Stimulated activated CD8-positive, alpha-beta memory T cell treated with anti-CD3 and anti-CD28 coated beads, Interleukin-4, amount 100 ng/mL, for 24 hours (primary cell): ENCODE data around the gene KIF21A.
"Not testable (repeated sequence)": the region's sequence is repeated elsewhere in the genome, so short reads cannot be mapped to it uniquely, and the experiment has no call there.

ENCODE experiments used
- DNase-seq: peaks from one replicate; pipeline ENCODE4 v3.0.0-alpha.2; 2020; ENCODE audit warnings: low read depth

Gene KIF21A

GRCh38 chr12:39344926-39345325, 98.0 kb downstream of the KIF21A start:
- no peak for DNase-seq

- no peak for DNase-seq
These were observed 99.3 kb downstream of the KIF21A start for GRCh38 chr12:39343665-39344064.

GRCh38 chr12:39341761-39342160, 101.2 kb downstream of the KIF21A start:
- no peak for DNase-seq

- no peak for DNase-seq
These were observed 101.7 kb downstream of the KIF21A start for GRCh38 chr12:39341179-39341578.

GRCh38 chr12:39332661-39333175, 110.2 kb downstream of the KIF21A start:
- no peak for DNase-seq

GRCh38 chr12:39331539-39332261, 111.2 kb downstream of the KIF21A start:
- DNase-seq: no peak

- DNase-seq: no peak
These were observed 113.0 kb downstream of the KIF21A start for GRCh38 chr12:39329876-39330275.

GRCh38 chr12:39329018-39329417, 113.9 kb downstream of the KIF21A start:
- DNase-seq: no peak

- no peak for DNase-seq
These were observed 115.0 kb downstream of the KIF21A start for GRCh38 chr12:39327965-39328364.

- DNase-seq: no peak
These were observed 115.4 kb downstream of the KIF21A start for GRCh38 chr12:39327510-39327909.

- DNase-seq: no peak
These were observed 123.7 kb downstream of the KIF21A start for GRCh38 chr12:39319180-39319579.

GRCh38 chr12:39314547-39314946, 128.4 kb downstream of the KIF21A start:
- no peak for DNase-seq

GRCh38 chr12:39309516-39309915, 133.4 kb downstream of the KIF21A start:
- DNase-seq: no peak

- DNase-seq: no peak
These were observed 141.5 kb downstream of the KIF21A start for GRCh38 chr12:39301422-39301821.

- DNase-seq: no peak
These were observed 142.1 kb downstream of the KIF21A start for GRCh38 chr12:39300799-39301198.

- DNase-seq: no peak
These were observed 145.0 kb downstream of the KIF21A start for GRCh38 chr12:39297891-39298290.

GRCh38 chr12:39296496-39296895, 146.4 kb downstream of the KIF21A start:
- DNase-seq: no peak

GRCh38 chr12:39295593-39295992, 147.3 kb downstream of the KIF21A start:
- DNase-seq: not testable (repeated sequence)

- no peak for DNase-seq
These were observed 148.2 kb downstream of the KIF21A start for GRCh38 chr12:39294715-39295114.

GRCh38 chr12:39292125-39292630, 150.7 kb downstream of the KIF21A start:
- DNase-seq: no peak

- no peak for DNase-seq
These were observed 155.1 kb downstream of the KIF21A start for GRCh38 chr12:39287817-39288216.

- DNase-seq: no peak
These were observed 155.5 kb downstream of the KIF21A start for GRCh38 chr12:39287409-39287808.

GRCh38 chr12:39278426-39278825, 164.5 kb downstream of the KIF21A start:
- no peak for DNase-seq

- DNase-seq: no peak
These were observed 165.5 kb downstream of the KIF21A start for GRCh38 chr12:39277416-39277815.
